GM12878 (cell line): ENCODE data around the gene SMPD3. TPM values are rescaled to one million over a fixed set of nuclear protein-coding genes. Genes with fewer than 3 reads are reported as not detected.

ENCODE experiments used
- ATAC-seq: fragments of 200-7000 bp; cut with Tn5 transposase; 3 replicates; pipeline ENCODE4 v1.9.1; 2020; ENCODE audit warnings: mild to moderate bottlenecking, moderate library complexity
- BruUV-seq: library from RNA; stranded (reverse); fragments of 400-500 nt; replicated peaks from 2 replicates; lab custom pipeline; 2021; lab: Mats Ljungman, UMichigan
- CTCF ChIA-PET: fragments of 300-600 bp; sonication (Branson Sonifier 250); formaldehyde crosslinking; extraction: SDS; loops from one replicate; lab custom pipeline; 2021; ENCODE audit warnings: inconsistent platforms; lab: Yijun Ruan, JAX
- POLR2A ChIA-PET: fragments of 350-600 bp; formaldehyde crosslinking; extraction: SDS; loops from one replicate; lab custom pipeline; 2021; ENCODE audit warnings: inconsistent platforms; lab: Charles Lee
- RAD21 ChIA-PET: fragments of 300-600 bp; sonication (Branson Sonifier 250); formaldehyde crosslinking; loops from one replicate; lab custom pipeline; 2023; ENCODE audit warnings: antibody characterized with exemption; ENCODE audit not compliant: unreplicated experiment; lab: Charles Lee
- SMC1A ChIA-PET: fragments of 300-600 bp; sonication (Branson Sonifier 250); formaldehyde crosslinking; loops from one replicate; lab custom pipeline; 2023; ENCODE audit not compliant: unreplicated experiment, uncharacterized antibody; lab: Charles Lee
- DNase-seq: peaks from one replicate; pipeline ENCODE4 v3.0.0-alpha.2; 2011; ENCODE audit warnings: low read depth, low spot score
- FAIRE-seq: peaks from 3 replicates; lab custom pipeline; 2011; peaks lifted over from hg19 to GRCh38; lab: Jason Lieb, UNC
- H2AFZ ChIP-seq: 2 replicates; pipeline ENCODE4 v1.6.0; 2011; ENCODE audit warnings: low read depth, low read length, control low read depth; ENCODE audit not compliant: control insufficient read depth
- H3K27ac ChIP-seq: 2 replicates; pipeline ENCODE4 v1.5.1; 2011; ENCODE audit warnings: control low read depth; ENCODE audit not compliant: control insufficient read depth, insufficient read depth
- H3K27me3 ChIP-seq, 2 experiments: replicated peaks in 1 of 2; 2 replicates each; pipeline versions ENCODE4 v1.6.0 to v1.6.1; 2011; ENCODE audit warnings: low read length in 1 of 2; ENCODE audit not compliant: control insufficient read depth in 2 of 2, insufficient read depth in 2 of 2
- H3K36me3 ChIP-seq, 2 experiments: 2 replicates each; pipeline ENCODE4 v1.5.1; 2011; ENCODE audit warnings: low read length in 1 of 2; ENCODE audit not compliant: control insufficient read depth in 2 of 2, insufficient read depth in 2 of 2
- H3K4me1 ChIP-seq: 2 replicates; pipeline ENCODE4 v1.6.1; 2011; ENCODE audit warnings: mild to moderate bottlenecking, low read length, moderate library complexity, mixed read lengths; ENCODE audit not compliant: control insufficient read depth, insufficient read depth
- H3K4me2 ChIP-seq: 2 replicates; pipeline ENCODE4 v1.6.0; 2011; ENCODE audit warnings: control low read depth; ENCODE audit not compliant: control insufficient read depth, insufficient read depth
- H3K4me3 ChIP-seq: fragments of 200-600 bp; sonication (generic); 2 replicates; pipeline ENCODE4 v1.5.1; 2016
- H3K79me2 ChIP-seq: 2 replicates; pipeline ENCODE4 v1.6.0; 2011; ENCODE audit warnings: low read length; ENCODE audit not compliant: control insufficient read depth, insufficient read depth
- H3K9ac ChIP-seq: 2 replicates; pipeline ENCODE4 v1.8.0; 2011; ENCODE audit warnings: low read length, control low read depth, mixed read lengths; ENCODE audit not compliant: control insufficient read depth, insufficient read depth
- H3K9me3 ChIP-seq: replicated peaks from 3 replicates; pipeline ENCODE4 v1.5.1; 2011; ENCODE audit warnings: mild to moderate bottlenecking, low read length; ENCODE audit not compliant: control insufficient read depth, insufficient read depth
- H4K20me1 ChIP-seq: 2 replicates; pipeline ENCODE4 v1.6.0; 2011; ENCODE audit not compliant: control insufficient read depth, insufficient read depth
- ASH2L ChIP-seq: fragments of 300-600, 200-600 bp; sonication (generic); IDR thresholded peaks from 2 replicates; pipeline ENCODE4 v1.6.1; 2017; ENCODE audit warnings: low read depth, mild to moderate bottlenecking, borderline replicate concordance
- EZH2 ChIP-seq: IDR thresholded peaks from 2 replicates; pipeline ENCODE4 v1.6.1; 2012; ENCODE audit warnings: low read depth, mild to moderate bottlenecking, control low read depth, inconsistent platforms, low read length, borderline replicate concordance; ENCODE audit not compliant: control insufficient read depth
- HDAC2 ChIP-seq: fragments of 200-600 bp; sonication (generic); IDR thresholded peaks from 2 replicates; pipeline ENCODE4 v1.6.1; 2017
- HDAC6 ChIP-seq: fragments of 200-600 bp; sonication (generic); IDR thresholded peaks from one replicate; pipeline ENCODE4 v1.8.0; 2017; ENCODE audit warnings: antibody characterized with exemption; ENCODE audit not compliant: unreplicated experiment
- HSF1 ChIP-seq: fragments of 150-350 bp; IDR thresholded peaks from 2 replicates; pipeline ENCODE4 v1.6.1; 2014; ENCODE audit warnings: mild to moderate bottlenecking, low read depth, low read length
- KLF5 ChIP-seq: fragments of 450-650 bp; IDR thresholded peaks from 2 replicates; pipeline ENCODE4 v1.6.1; 2014; ENCODE audit warnings: mild to moderate bottlenecking; ENCODE audit not compliant: partially characterized antibody
- MEF2B ChIP-seq: fragments of 450-650 bp; IDR thresholded peaks from 2 replicates; pipeline ENCODE4 v1.6.1; 2018; ENCODE audit warnings: mild to moderate bottlenecking, moderate library complexity; ENCODE audit not compliant: partially characterized antibody, poor library complexity, severe bottlenecking
- MTA2 ChIP-seq: fragments of 450-650 bp; IDR thresholded peaks from 2 replicates; pipeline ENCODE4 v1.6.1; 2016; ENCODE audit warnings: low read depth, mild to moderate bottlenecking, moderate library complexity
- NFYA ChIP-seq: IDR thresholded peaks from 2 replicates; pipeline ENCODE4 v1.6.1; 2011; ENCODE audit warnings: low read depth, mild to moderate bottlenecking, low read length, improper control_type of control experiment, borderline replicate concordance
- PAX8 ChIP-seq: fragments of 450-650 bp; IDR thresholded peaks from 2 replicates; pipeline ENCODE4 v1.6.1; 2017; ENCODE audit warnings: mild to moderate bottlenecking, moderate library complexity
- RFX5 ChIP-seq: IDR thresholded peaks from 2 replicates; pipeline ENCODE4 v1.6.1; 2011; ENCODE audit warnings: low read depth, low read length, improper control_type of control experiment
- SRF ChIP-seq, 2 experiments: IDR thresholded peaks; 2 replicates each; pipeline ENCODE4 v1.6.1; 2011; ENCODE audit warnings: low read depth in 2 of 2, low read length in 2 of 2, mild to moderate bottlenecking in 1 of 2, moderate library complexity in 1 of 2
- ZSCAN29 ChIP-seq: fragments of 450-650 bp; IDR thresholded peaks from 2 replicates; pipeline ENCODE4 v1.6.1; 2017; ENCODE audit warnings: mild to moderate bottlenecking, moderate library complexity
- WGBS: methylation state at CpG from one replicate; pipeline ENCODE4 v1.1.6; 2016; ENCODE audit warnings: low lambda C conversion rate; ENCODE audit not compliant: insufficient replicate concordance, insufficient coverage; ENCODE audit errors: missing lambda C conversion rate; 5-methylcytosine and 5-hydroxymethylcytosine counted together
- in situ Hi-C: fragments of 300-500 bp; cut with MboI; formaldehyde crosslinking; loops from 9 replicates; pipeline ENCODE4 v1.14.3; 2018; ENCODE audit warnings: mixed read lengths
- intact Hi-C: fragments of 100-400 bp; cut with micrococcal nuclease; formaldehyde crosslinking; loops from one replicate; pipeline ENCODE4 v1.14.2; 2022; ENCODE audit not compliant: unreplicated experiment
- polyA plus RNA-seq, 11 experiments: library from polyadenylated mRNA; depleted of rRNA in 4 of 11; unstranded in 6 of 11; stranded (reverse) in 5 of 11; fragments of >200 nt; fragmentation: Nextera tagmentation in 4 of 11; fragmentation: Illumina TruSeq in 1 of 11; extraction: Ambion mirVana in 4 of 11; extraction: Trizol in 1 of 11; gene quantifications; 1 replicate in 1 of 11; 2 replicates in 10 of 11; pipeline versions ENCODE4 v1.2.1 to v1.2.3, GENCODE V29; 2011 to 2016; ENCODE audit warnings: inconsistent platforms in 2 of 11, missing spikeins in 2 of 11, low read depth in 1 of 11
- total RNA-seq, 4 experiments: library from RNA; depleted of rRNA in 3 of 4; stranded (reverse); fragments of >200 nt in 3 of 4; fragmentation: Illumina TruSeq in 1 of 4; extraction: Trizol in 1 of 4; gene quantifications; 2 replicates each; pipeline versions ENCODE4 v1.2.1 to v1.2.3, GENCODE V29; 2013 to 2021
- TF ChIP-seq, protein P1 (sequence below): IDR thresholded peaks from 2 replicates; pipeline ENCODE4 v1.6.1; 2012; ENCODE audit warnings: mild to moderate bottlenecking, low read depth, low read length
- TF ChIP-seq, protein P2 (sequence below): fragments of 450-650 bp; formaldehyde crosslinking; IDR thresholded peaks from 2 replicates; pipeline ENCODE4 v1.4.0; 2020; ENCODE audit warnings: mild to moderate bottlenecking, moderate library complexity

SMPD3 gene
- total and polyA plus RNA-seq, 10 of the 15 experiments (the other 5 are each of a cell fraction or from before 2014, with no cell fraction given): 0.04 to 2.0 (median 1.2) TPM

DNA sequence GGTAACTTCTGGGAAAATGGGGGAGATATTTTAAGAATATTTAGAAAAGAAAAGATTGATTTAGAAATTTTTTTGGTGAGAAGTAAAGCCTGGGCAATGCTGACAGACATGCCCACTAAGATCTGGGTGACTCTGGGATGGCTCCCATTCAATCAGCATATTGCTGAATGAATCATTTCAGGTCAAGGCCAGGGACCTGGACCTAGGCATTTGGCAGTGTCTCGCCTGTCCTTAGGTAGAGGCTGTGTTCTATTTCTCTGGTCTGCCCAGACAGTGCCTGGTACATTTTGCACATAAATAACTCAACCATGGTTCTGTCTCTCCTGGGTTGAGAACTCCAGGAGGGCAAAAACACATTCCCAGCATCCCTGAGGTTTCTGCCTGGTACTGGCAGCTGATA is 39.9 kb downstream of the SMPD3 start:
- intact Hi-C loops: no loop called here
- no peaks in the 10 kb centered on the region for H4K20me1 ChIP-seq
- WGBS: 62% methylated on average over 1 of the region's 1 CpG
- no TSS peak for BruUV-seq
- no peaks in the 10 kb centered on the region for H3K9me3 ChIP-seq
- no peaks in the 10 kb centered on the region for H3K36me3 ChIP-seq
- ChIA-PET RAD21 (interaction anchor here (0.8 to 0.9 kb wide), 2 partner anchors 9 to 35 kb away, joined by 3 read pairs; no protein-coding TSS in a partner anchor), SMC1A (interaction anchor here (1.1 to 2.6 kb wide), 4 partner anchors 10 to 73 kb away, joined by 3 to 10 read pairs (median 5); no protein-coding TSS in a partner anchor), CTCF (interaction anchor here (0.8 to 2.6 kb wide), 6 partner anchors 9 to 113 kb away, joined by 3 to 14 read pairs (median 9); no protein-coding TSS in a partner anchor), POLR2A (no interaction called here)
- H3K4me2 ChIP-seq: no peak overlapping the region
- no peak overlapping the region for H3K9ac ChIP-seq
- DNase-seq (no peak), FAIRE-seq (no peak), ATAC-seq (no peak)
- H3K27me3 ChIP-seq: no peaks in the 10 kb centered on the region
- H3K27ac ChIP-seq: no peak overlapping the region
- TF ChIP-seq HDAC2 (no peak), HDAC6 (no peak), RFX5 (no peak), HSF1 (no peak), PAX8 (no peak), ASH2L (no peak), MEF2B (no peak), NFYA (no peak), ZSCAN29 (no peak), EZH2 (no peak), MTA2 (no peak), KLF5 (no peak), SRF (IDR thresholded peaks at IDR 0.05; ENCODE audit: low read depth in 2 of 2, low read length in 2 of 2) (no peak)
- TF ChIP-seq, protein P1, sequence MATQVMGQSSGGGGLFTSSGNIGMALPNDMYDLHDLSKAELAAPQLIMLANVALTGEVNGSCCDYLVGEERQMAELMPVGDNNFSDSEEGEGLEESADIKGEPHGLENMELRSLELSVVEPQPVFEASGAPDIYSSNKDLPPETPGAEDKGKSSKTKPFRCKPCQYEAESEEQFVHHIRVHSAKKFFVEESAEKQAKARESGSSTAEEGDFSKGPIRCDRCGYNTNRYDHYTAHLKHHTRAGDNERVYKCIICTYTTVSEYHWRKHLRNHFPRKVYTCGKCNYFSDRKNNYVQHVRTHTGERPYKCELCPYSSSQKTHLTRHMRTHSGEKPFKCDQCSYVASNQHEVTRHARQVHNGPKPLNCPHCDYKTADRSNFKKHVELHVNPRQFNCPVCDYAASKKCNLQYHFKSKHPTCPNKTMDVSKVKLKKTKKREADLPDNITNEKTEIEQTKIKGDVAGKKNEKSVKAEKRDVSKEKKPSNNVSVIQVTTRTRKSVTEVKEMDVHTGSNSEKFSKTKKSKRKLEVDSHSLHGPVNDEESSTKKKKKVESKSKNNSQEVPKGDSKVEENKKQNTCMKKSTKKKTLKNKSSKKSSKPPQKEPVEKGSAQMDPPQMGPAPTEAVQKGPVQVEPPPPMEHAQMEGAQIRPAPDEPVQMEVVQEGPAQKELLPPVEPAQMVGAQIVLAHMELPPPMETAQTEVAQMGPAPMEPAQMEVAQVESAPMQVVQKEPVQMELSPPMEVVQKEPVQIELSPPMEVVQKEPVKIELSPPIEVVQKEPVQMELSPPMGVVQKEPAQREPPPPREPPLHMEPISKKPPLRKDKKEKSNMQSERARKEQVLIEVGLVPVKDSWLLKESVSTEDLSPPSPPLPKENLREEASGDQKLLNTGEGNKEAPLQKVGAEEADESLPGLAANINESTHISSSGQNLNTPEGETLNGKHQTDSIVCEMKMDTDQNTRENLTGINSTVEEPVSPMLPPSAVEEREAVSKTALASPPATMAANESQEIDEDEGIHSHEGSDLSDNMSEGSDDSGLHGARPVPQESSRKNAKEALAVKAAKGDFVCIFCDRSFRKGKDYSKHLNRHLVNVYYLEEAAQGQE: no peak
- TF ChIP-seq, protein P2, sequence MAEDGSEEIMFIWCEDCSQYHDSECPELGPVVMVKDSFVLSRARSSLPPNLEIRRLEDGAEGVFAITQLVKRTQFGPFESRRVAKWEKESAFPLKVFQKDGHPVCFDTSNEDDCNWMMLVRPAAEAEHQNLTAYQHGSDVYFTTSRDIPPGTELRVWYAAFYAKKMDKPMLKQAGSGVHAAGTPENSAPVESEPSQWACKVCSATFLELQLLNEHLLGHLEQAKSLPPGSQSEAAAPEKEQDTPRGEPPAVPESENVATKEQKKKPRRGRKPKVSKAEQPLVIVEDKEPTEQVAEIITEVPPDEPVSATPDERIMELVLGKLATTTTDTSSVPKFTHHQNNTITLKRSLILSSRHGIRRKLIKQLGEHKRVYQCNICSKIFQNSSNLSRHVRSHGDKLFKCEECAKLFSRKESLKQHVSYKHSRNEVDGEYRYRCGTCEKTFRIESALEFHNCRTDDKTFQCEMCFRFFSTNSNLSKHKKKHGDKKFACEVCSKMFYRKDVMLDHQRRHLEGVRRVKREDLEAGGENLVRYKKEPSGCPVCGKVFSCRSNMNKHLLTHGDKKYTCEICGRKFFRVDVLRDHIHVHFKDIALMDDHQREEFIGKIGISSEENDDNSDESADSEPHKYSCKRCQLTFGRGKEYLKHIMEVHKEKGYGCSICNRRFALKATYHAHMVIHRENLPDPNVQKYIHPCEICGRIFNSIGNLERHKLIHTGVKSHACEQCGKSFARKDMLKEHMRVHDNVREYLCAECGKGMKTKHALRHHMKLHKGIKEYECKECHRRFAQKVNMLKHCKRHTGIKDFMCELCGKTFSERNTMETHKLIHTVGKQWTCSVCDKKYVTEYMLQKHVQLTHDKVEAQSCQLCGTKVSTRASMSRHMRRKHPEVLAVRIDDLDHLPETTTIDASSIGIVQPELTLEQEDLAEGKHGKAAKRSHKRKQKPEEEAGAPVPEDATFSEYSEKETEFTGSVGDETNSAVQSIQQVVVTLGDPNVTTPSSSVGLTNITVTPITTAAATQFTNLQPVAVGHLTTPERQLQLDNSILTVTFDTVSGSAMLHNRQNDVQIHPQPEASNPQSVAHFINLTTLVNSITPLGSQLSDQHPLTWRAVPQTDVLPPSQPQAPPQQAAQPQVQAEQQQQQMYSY (CRISPR knock-in tag): no peak
- H3K79me2 ChIP-seq: no peaks in the 10 kb centered on the region
- in situ Hi-C loops: no loop called here
- H3K4me1 ChIP-seq: no peaks in the 10 kb centered on the region
- no peak overlapping the region for H3K4me3 ChIP-seq
- no peak overlapping the region for H2AFZ ChIP-seq
